ENCODE data around the gene KCND2.
"Not testable (repeated sequence)": the region's sequence is repeated elsewhere in the genome, so short reads cannot be mapped to it uniquely, and the experiment has no call there.

Gene KCND2

GRCh38 chr7:120502825-120503224 is 229.8 kb downstream of the KCND2 start:
- DNase-seq, result no peak

GRCh38 chr7:120504386-120504785 is 231.4 kb downstream of the KCND2 start:
- no peak for DNase-seq

DNA sequence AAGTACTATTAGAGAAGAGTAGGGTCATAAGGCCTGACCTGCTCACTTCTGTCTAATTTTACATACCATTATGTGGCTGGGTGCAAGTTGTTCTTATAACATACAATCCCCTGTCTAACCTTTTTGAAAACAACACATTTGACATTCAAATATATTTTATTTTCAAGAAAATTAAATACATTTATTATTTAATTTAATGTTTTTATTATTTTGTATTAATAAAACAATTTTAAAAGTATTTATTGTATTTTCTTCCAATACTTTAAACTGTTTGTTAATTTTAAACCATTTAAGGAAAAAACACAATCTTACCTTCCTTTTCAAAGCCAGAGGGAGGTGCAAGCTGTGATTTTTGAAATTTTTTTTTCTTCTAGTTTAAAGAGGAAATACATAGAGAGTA is 232.8 kb downstream of the KCND2 start:
- DNase-seq, result no peak

DNA sequence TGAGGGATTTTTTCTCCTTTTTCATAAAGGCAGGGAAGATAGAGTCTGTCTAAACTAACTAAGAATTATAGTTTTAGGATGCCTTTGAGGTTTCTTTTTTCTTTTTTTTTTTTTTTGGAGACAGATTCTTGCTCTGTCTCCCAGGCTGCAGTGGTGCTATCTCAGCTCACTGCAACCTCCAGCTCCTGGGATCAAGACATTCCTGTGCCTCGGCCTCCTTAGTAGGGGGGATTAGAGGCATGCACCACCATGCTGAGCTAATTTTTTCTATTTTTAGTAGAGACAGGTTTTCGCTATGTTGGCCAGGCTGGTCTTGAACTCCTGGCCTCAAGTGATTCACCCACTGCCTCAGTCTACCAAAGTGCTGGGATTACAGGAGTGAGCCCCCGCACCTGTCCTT is 239.7 kb downstream of the KCND2 start:
- DNase-seq, result no peak

GRCh38 chr7:120519224-120519623 is 246.2 kb downstream of the KCND2 start:
- DNase-seq, result no peak

DNA sequence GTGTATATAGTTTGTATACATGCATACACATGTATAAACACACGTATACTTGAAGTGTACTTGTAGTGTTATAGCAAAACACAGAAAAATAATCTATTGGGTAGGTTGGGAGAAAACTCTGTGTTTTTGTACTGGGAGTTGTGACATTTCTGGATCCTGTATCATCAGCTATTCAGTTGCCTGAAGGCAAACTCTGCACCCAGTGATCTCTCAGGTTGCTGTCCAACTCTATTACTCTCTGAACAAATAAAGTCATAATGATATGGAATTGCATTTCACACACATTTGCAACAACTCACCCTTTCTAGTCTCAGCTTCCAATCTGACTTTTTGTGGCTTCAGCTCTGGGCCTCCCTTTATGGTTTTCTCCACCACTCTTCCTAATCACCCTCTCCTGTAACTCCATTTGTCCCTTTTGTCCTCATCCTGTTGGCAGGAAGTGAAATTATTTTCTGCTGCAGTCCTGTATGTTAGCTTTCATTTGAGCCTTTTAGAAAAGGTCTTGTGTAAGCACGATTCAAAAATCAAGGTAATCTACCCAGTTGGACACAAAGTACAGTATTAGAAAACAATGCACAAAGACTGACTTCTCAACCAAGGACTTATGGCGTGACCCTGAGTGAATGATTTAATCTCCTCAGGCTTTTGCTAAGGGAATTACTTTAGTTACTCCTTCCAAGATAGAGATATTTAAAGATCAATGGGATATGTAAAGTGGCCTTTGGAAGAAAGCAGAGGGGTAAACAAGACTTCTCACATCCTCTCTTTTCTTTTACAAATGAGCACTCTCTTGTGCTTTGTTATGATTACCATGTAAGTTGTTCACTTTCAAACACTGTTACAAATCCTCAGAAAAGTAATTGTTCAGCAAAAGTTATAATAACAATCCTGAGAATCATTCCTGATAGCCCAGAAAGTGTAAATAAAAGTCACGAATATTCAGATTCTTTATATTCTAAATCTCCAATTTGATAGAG is 249.1 kb downstream of the KCND2 start:
- no peak for DNase-seq

DNA sequence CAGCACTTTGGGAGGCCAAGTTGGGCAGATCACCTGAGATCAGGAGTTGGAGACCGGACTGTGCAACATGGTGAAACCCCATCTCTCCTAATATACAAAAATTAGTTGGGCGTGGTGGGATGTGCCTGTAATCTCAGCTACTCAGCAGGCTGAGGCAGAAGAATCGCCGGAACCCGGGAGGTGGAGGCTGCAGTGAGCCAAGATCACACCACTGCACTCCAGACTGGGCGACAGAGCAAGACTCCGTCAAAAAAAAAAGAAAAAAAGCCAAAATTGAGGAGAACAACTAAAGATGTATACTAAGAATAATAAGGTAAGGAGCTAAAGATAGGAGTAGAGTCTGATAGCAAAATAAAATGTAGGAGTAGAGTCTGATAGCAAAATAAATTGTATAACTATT is 251.0 kb downstream of the KCND2 start:
- no peak for DNase-seq

GRCh38 chr7:120526902-120527509 is 254.0 kb downstream of the KCND2 start:
- no peak for DNase-seq

- DNase-seq, result no peak
Observed at GRCh38 chr7:120529736-120530135, 256.8 kb downstream of the KCND2 start.

- no peak for DNase-seq
Observed at GRCh38 chr7:120538335-120538734, 265.4 kb downstream of the KCND2 start.

GRCh38 chr7:120539321-120539720 is 266.3 kb downstream of the KCND2 start:
- DNase-seq, result no peak

- DNase-seq, result no peak
Observed at GRCh38 chr7:120547605-120548004, 274.6 kb downstream of the KCND2 start.

DNA sequence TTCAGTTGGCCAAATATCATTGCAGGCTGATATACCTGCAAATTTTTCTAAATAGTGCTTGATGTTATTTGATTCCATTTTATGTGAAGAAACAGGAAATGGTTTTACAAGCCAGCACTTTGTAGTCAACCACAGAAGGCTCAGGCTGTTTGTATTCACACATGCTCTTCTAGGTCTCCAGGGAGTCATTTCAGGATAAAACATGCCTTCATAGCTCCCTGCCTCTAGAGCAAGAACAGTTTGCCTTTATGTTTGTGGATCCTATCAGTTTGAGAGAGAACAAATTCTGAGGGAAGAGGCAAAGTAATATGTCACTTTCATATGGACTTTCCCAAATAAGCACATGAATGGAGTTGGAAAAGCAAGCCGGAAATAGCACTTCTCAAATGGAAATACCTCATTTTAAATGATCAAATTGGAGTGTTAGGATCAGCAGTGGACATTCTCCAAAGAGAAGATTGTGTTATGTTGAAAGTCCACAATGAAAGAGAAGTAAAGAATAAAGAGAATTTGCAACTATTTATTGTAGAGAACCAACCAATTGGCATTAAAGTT is 277.6 kb downstream of the KCND2 start:
- DNase-seq, result no peak

DNA sequence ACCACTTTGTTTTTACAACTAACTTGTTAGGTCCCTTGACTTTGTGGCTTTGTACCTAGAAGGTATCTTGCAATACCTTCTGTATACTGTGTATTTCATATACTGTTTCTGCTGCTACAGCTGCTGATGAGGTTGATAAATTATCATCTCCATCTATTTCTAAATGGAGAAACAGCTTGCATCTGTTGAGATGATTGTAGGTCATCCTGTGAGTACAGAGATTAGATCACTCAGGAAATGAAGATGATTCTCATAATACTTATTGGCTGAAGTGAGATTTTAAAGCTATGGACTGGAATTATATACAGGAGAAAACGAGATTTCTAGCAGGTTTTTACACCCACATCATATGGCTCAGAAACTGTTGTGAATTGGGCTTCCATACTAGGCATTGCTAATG is 280.5 kb downstream of the KCND2 start:
- DNase-seq, result no peak

DNA sequence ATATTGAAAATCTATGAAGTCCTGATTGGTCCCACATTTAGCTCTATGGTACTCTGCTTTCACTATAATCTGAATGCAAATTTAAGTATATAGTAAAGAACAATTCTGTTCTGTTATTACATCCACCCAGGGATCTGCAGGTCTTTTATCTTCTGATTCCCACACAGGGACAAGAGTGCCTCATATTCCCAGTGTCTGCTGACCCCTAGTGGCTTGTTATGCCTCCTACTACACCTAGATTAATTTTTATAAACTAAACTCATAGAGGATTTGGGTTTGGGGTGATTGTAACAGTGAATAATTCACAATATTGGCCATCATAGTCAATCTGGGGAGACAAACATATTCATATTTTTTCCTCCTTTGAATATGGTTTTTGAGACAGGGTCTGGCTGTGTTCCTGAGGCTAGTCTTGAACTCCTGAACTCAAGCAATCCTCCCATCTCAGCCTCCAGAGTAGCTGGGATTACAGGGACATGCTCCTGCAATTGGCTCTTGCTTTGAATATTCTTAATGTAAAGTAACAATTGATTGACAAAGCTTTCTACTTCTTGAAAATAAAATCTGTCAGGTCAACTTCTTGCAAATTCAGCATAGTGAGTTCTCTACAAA is 282.1 kb downstream of the KCND2 start:
- no peak for DNase-seq

DNA sequence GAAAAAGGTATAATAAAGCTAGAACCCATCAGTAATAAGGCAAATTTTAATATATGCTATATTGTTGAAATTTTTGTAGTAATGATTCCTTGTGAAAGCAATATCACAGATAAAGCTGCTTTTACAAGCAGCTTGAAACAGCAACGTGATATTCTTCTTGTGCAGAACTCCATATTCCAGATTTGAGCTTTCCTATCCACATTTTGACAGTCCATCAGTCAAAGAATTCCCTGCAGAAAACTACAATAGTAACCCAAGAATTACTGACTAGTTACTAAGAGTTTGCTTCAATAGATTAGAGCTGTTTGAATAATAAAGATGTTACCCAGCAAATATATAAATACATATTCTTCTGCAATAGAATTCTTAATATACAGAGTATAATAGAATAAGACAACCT is 291.2 kb downstream of the KCND2 start:
- no peak for DNase-seq

DNA sequence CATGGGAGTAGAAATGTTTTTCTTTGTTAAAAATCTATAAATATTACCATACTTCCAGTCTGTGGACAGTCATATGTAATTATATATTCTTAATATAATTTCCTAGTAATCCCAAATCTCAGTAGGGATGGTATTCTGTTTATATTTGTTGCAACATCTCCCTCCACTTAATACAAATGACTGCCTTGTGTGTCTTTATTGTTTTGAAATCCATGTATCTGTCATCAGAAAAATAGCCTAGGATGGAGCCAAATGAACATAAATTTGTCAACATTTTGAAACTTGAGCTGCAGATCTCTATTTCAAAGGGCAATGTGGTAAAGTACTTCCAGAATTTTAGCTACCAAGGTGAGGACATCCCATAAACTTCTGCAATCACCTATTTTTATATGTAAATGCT is 294.2 kb downstream of the KCND2 start:
- DNase-seq, result no peak

- DNase-seq, result not testable (repeated sequence)
Observed at GRCh38 chr7:120578657-120579056, 305.7 kb downstream of the KCND2 start.

DNA sequence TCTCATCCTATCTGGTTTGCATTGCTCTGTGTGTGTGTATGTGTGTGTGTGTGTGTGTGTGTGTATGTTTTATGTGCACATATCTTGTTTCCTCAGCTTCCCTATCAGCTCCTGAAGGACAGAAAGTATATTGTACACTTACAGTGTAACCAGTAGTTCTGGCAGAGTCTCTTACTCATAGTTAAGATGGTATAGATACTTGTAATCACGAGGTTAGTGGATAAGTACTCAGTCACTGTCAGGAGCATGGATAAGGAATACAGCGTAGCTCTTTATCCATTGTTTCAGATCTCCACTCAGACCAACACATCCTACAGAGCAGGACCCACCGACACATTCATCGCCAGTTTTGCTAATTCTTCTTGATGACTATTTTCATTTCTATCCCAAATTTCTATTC is 309.9 kb downstream of the KCND2 start:
- DNase-seq, result no peak

GRCh38 chr7:120583899-120584586 is 311.1 kb downstream of the KCND2 start:
- no peak for DNase-seq

GRCh38 chr7:120586571-120586970 is 313.6 kb downstream of the KCND2 start:
- no peak for DNase-seq

DNA sequence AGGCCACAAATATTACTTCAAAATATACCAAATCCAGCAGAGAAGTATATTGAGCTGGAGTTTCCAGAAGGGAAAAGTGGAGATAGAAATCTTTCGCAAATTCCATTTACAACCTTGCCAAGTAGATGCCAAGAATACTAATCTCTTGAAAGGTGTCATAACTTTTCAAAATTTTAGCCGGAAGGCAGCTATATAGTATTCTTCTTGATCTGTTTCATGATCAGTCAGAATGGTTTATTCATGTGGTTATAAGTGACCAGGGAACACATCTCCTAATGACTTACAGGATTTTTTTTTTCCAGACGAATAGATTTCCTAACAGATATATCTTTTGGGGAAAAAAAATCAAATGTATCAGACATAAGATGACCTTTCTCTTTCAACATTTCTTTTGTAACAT is 314.3 kb downstream of the KCND2 start:
- no peak for DNase-seq

- DNase-seq, result no peak
Observed at GRCh38 chr7:120588416-120588815, 315.4 kb downstream of the KCND2 start.

Data from CD4-positive, alpha-beta T cell treated with Interleukin-17A for 4 hours (primary cell).